Mammary epithelial cell (primary cell): Measurements from ENCODE around the gene PSAP.

Experiments
- EZH2 ChIP-seq: IDR thresholded peaks from 2 replicates; pipeline ENCODE4 v1.6.1; 2012; ENCODE audit warnings: low read length, inconsistent platforms, borderline replicate concordance
- TF ChIP-seq, protein P1 (sequence below), 2 donors: IDR thresholded peaks in 1 of 2; conservative IDR thresholded peaks in 1 of 2; 2 replicates each; pipeline ENCODE4 v1.5.1; 2011 to 2012; ENCODE audit warnings: inconsistent platforms in 2 of 2, low read length in 2 of 2, mild to moderate bottlenecking in 2 of 2, control low read depth in 1 of 2, low read depth in 1 of 2; ENCODE audit not compliant: insufficient read depth in 1 of 2; ENCODE audit errors: extremely low read depth in 1 of 2

DNA sequence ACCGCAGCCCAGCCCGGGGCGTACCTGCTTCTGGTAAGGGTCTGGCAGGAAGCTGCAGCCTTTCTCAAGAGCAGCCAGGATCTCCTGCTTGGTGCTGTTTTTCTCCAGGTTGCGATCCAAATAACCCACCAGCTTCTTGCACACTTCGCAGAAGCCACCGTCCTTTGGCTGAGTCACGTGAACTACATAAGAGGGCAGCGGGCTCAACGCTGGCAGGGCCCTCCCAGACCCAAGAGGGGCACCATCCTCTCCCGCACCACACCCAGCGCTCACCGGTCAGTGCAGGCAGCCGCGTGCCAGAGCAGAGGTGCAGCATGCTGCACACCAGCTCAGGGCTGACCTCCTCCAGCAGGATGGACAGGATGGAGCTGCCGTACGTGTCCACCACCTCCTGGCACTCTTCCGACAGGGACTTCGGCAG is 31.6 kb downstream of the PSAP start:
- TF ChIP-seq, protein P1, sequence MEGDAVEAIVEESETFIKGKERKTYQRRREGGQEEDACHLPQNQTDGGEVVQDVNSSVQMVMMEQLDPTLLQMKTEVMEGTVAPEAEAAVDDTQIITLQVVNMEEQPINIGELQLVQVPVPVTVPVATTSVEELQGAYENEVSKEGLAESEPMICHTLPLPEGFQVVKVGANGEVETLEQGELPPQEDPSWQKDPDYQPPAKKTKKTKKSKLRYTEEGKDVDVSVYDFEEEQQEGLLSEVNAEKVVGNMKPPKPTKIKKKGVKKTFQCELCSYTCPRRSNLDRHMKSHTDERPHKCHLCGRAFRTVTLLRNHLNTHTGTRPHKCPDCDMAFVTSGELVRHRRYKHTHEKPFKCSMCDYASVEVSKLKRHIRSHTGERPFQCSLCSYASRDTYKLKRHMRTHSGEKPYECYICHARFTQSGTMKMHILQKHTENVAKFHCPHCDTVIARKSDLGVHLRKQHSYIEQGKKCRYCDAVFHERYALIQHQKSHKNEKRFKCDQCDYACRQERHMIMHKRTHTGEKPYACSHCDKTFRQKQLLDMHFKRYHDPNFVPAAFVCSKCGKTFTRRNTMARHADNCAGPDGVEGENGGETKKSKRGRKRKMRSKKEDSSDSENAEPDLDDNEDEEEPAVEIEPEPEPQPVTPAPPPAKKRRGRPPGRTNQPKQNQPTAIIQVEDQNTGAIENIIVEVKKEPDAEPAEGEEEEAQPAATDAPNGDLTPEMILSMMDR (conservative IDR thresholded peaks at IDR 0.05 in 1 of 2, IDR thresholded peaks at IDR 0.05 in 1 of 2; ENCODE audit: extremely low read depth in 1 of 2, insufficient read depth in 1 of 2, low read depth in 1 of 2, low read length in 2 of 2): no peak
- no peak for TF ChIP-seq EZH2
